ENCODE measurements around the gene RNASEH1. TPM values are rescaled to one million over a fixed set of nuclear protein-coding genes. Genes with fewer than 3 reads are reported as not detected.

RNASEH1 gene
- total RNA-seq, 1 donor from 2014 or later, result 28.5 TPM

- Mint-ChIP-seq H3K4me3 (no peak overlapping the region), H3K36me3 (ENCODE audit: low read depth) (no peaks in the 10 kb centered on the region), H3K27me3 (no peaks in the 10 kb centered on the region), H3K9me3 (no peaks in the 10 kb centered on the region), H3K4me1 (peaks cover 3% of the 10 kb centered on the region), H3K27ac (no peak overlapping the region)
- ChIA-PET POLR2A (no interaction called here), CTCF (no interaction called here)
- DNase-seq (no peak), ATAC-seq (ENCODE audit: low read depth) (no peak)
- intact Hi-C loops (cut with micrococcal nuclease), result no loop called here
- TF ChIP-seq CTCF (IDR thresholded peaks at IDR 0.05), result no peak
These were observed 46.2 kb upstream of the RNASEH1 start for GRCh38 chr2:3604207-3604877.

- Mint-ChIP-seq H3K27ac (no peak overlapping the region), H3K4me3 (no peak overlapping the region), H3K36me3 (ENCODE audit: low read depth) (no peaks in the 10 kb centered on the region), H3K27me3 (no peaks in the 10 kb centered on the region), H3K4me1 (peaks cover 3% of the 10 kb centered on the region), H3K9me3 (no peaks in the 10 kb centered on the region)
- DNase-seq, result no peak
- ChIA-PET POLR2A (no interaction called here), CTCF (no interaction called here)
- no peak for ATAC-seq (ENCODE audit: low read depth)
- no peak for TF ChIP-seq CTCF (IDR thresholded peaks at IDR 0.05)
- intact Hi-C loops (cut with micrococcal nuclease), result no loop called here
These were observed 45.5 kb upstream of the RNASEH1 start for GRCh38 chr2:3603536-3604206.

GRCh38 chr2:3602553-3603339 is 44.6 kb upstream of the RNASEH1 start:
- ATAC-seq (ENCODE audit: low read depth) (no peak), DNase-seq (no peak)
- Mint-ChIP-seq H3K27me3 (no peaks in the 10 kb centered on the region), H3K9me3 (no peaks in the 10 kb centered on the region), H3K36me3 (ENCODE audit: low read depth) (no peaks in the 10 kb centered on the region), H3K4me1 (peaks cover 3% of the 10 kb centered on the region), H3K27ac (no peak overlapping the region), H3K4me3 (no peak overlapping the region)
- intact Hi-C loops (cut with micrococcal nuclease), result no loop called here
- no peak for TF ChIP-seq CTCF (IDR thresholded peaks at IDR 0.05)
- CTCF ChIA-PET, result no interaction called here
- POLR2A ChIA-PET, result no interaction called here

- H3K27me3 Mint-ChIP-seq, result no peaks in the 10 kb centered on the region
- DNase-seq, result no peak
- no peak for ATAC-seq (ENCODE audit: low read depth)
- no peak overlapping the region for H3K27ac Mint-ChIP-seq
- intact Hi-C loops (cut with micrococcal nuclease), result no loop called here
- TF ChIP-seq CTCF (IDR thresholded peaks at IDR 0.05), result no peak
- no peaks in the 10 kb centered on the region for H3K9me3 Mint-ChIP-seq
- H3K36me3 Mint-ChIP-seq (ENCODE audit: low read depth), result no peaks in the 10 kb centered on the region
- ChIA-PET CTCF (no interaction called here), POLR2A (no interaction called here)
- H3K4me3 Mint-ChIP-seq, result no peak overlapping the region
- peaks cover 5% of the 10 kb centered on the region for H3K4me1 Mint-ChIP-seq
These were observed 43.6 kb upstream of the RNASEH1 start for GRCh38 chr2:3601561-3602271.
